GM06990 (cell line): Measurements from ENCODE around the gene MKLN1.

Source experiments
- DNase-seq: peaks from one replicate; pipeline ENCODE4 v3.0.0-alpha.2; 2011; ENCODE audit not compliant: insufficient read length; ENCODE audit errors: extremely low read depth
- H3K27me3 ChIP-seq: replicated peaks from 2 replicates; pipeline ENCODE4 v1.6.0; 2011; ENCODE audit warnings: low read length; ENCODE audit not compliant: control insufficient read depth, insufficient read depth
- H3K36me3 ChIP-seq: 2 replicates; pipeline ENCODE4 v1.5.1; 2011; ENCODE audit warnings: low read length; ENCODE audit not compliant: control insufficient read depth, insufficient read depth
- H3K4me3 ChIP-seq: replicated peaks from 2 replicates; pipeline ENCODE4 v1.5.1; 2011; ENCODE audit warnings: low read depth, mild to moderate bottlenecking, control low read depth, low read length
- CTCF ChIP-seq: IDR thresholded peaks from 2 replicates; pipeline ENCODE4 v1.5.1; 2011; ENCODE audit warnings: low read length, control low read depth, mild to moderate bottlenecking, inconsistent platforms; ENCODE audit not compliant: insufficient read depth, poor library complexity, severe bottlenecking

Gene MKLN1

GRCh38 chr7:131443496-131443895 lies 115.8 kb downstream of the MKLN1 start:
- Histone ChIP-seq H3K4me3 (no peak overlapping the region), H3K36me3 (no peaks in the 10 kb centered on the region; the same call in 1 of the 2 replicates), H3K27me3 (no peaks in the 10 kb centered on the region)
- DNase-seq = no peak
- no peak for TF ChIP-seq CTCF

GRCh38 chr7:131444683-131445082 lies 117.0 kb downstream of the MKLN1 start:
- H3K4me3 ChIP-seq = no peak overlapping the region
- H3K36me3 ChIP-seq = no peaks in the 10 kb centered on the region; the same call in 1 of the 2 replicates
- no peak for TF ChIP-seq CTCF
- H3K27me3 ChIP-seq = no peaks in the 10 kb centered on the region
- DNase-seq = no peak

- no peak for DNase-seq
- Histone ChIP-seq H3K36me3 (no peaks in the 10 kb centered on the region; the same call in 1 of the 2 replicates), H3K27me3 (no peaks in the 10 kb centered on the region), H3K4me3 (no peak overlapping the region)
- no peak for TF ChIP-seq CTCF
Observed at GRCh38 chr7:131449373-131449902, 121.8 kb downstream of the MKLN1 start.

- DNase-seq = no peak
- no peaks in the 10 kb centered on the region for H3K27me3 ChIP-seq
- H3K36me3 ChIP-seq = no peaks in the 10 kb centered on the region; the same call in 1 of the 2 replicates
- no peak overlapping the region for H3K4me3 ChIP-seq
- no peak for TF ChIP-seq CTCF
Observed at GRCh38 chr7:131454498-131454897, 126.8 kb downstream of the MKLN1 start.

GRCh38 chr7:131455001-131455400 lies 127.3 kb downstream of the MKLN1 start:
- Histone ChIP-seq H3K27me3 (no peaks in the 10 kb centered on the region), H3K4me3 (no peak overlapping the region), H3K36me3 (no peaks in the 10 kb centered on the region)
- TF ChIP-seq CTCF = no peak
- DNase-seq = no peak

GRCh38 chr7:131455546-131455945 lies 127.9 kb downstream of the MKLN1 start:
- no peak for DNase-seq
- TF ChIP-seq CTCF = no peak
- no peaks in the 10 kb centered on the region for H3K36me3 ChIP-seq
- no peak overlapping the region for H3K4me3 ChIP-seq
- no peaks in the 10 kb centered on the region for H3K27me3 ChIP-seq
